Upper lobe of right lung (tissue), 1 donor: ENCODE data around the gene TRABD2A. TPM values are rescaled to one million over a fixed set of nuclear protein-coding genes. Genes with fewer than 3 reads are reported as not detected.

ENCODE experiments used
- ATAC-seq: fragments of 200-7000 bp; cut with Tn5 transposase; one replicate; pipeline ENCODE4 v1.9.1; 2020; ENCODE audit warnings: mild to moderate bottlenecking, moderate library complexity
- DNase-seq: peaks from one replicate; pipeline ENCODE4 v3.0.0-alpha.2; 2020
- H3K27ac ChIP-seq: fragments of 200-600 bp; one replicate; pipeline ENCODE4 v1.8.0; 2022
- H3K27me3 ChIP-seq: fragments of 200-600 bp; one replicate; pipeline ENCODE4 v1.8.0; 2022; ENCODE audit warnings: mild to moderate bottlenecking
- H3K36me3 ChIP-seq: fragments of 200-600 bp; one replicate; pipeline ENCODE4 v1.8.0; 2022
- H3K4me1 ChIP-seq: fragments of 200-600 bp; one replicate; pipeline ENCODE4 v1.8.0; 2022
- H3K4me3 ChIP-seq: fragments of 200-600 bp; one replicate; pipeline ENCODE4 v1.8.0; 2022; ENCODE audit warnings: mild to moderate bottlenecking
- H3K9me3 ChIP-seq: fragments of 200-600 bp; one replicate; pipeline ENCODE4 v1.8.0; 2022
- CTCF ChIP-seq: fragments of 200-600 bp; IDR thresholded peaks from one replicate; pipeline ENCODE4 v1.8.0; 2022; ENCODE audit warnings: antibody characterized with exemption
- intact Hi-C: fragments of 100-400 bp; cut with DNase I; formaldehyde crosslinking; loops from one replicate; pipeline ENCODE4 v1.11.0; 2022
- total RNA-seq: library from RNA; stranded (reverse); fragmentation: NEBNext Ultra II Directional; extraction: Animal tissue kit (Norgen Biotek cat#: 25700); gene quantifications from one replicate; pipeline ENCODE4 v1.2.1, GENCODE V29; 2021
- donor health status: DM: no; HTN: yes; CAD: no; lungs with severe emphysema.

TRABD2A gene
- total RNA-seq, 1 donor from 2014 or later = 6.5 TPM

GRCh38 chr2:84900971-84901370 lies 20.1 kb upstream of the TRABD2A start:
- no peaks in the 10 kb centered on the region for H3K27me3 ChIP-seq
- H3K4me1 ChIP-seq = peaks cover 23% of the 10 kb centered on the region
- no peak overlapping the region for H3K27ac ChIP-seq
- intact Hi-C loops = no loop called here
- TF ChIP-seq CTCF = no peak
- DNase-seq (no peak), ATAC-seq (no peak)
- H3K4me3 ChIP-seq = no peak overlapping the region
- H3K9me3 ChIP-seq = no peaks in the 10 kb centered on the region
- no peaks in the 10 kb centered on the region for H3K36me3 ChIP-seq

- no peak for TF ChIP-seq CTCF
- no peaks in the 10 kb centered on the region for H3K9me3 ChIP-seq
- peak overlapping the region; percentile 63 for H3K27ac ChIP-seq
- intact Hi-C loops = no loop called here
- DNase-seq = no peak
- no peaks in the 10 kb centered on the region for H3K27me3 ChIP-seq
- no peak overlapping the region for H3K4me3 ChIP-seq
- ATAC-seq = no peak
- H3K4me1 ChIP-seq = peaks cover 30% of the 10 kb centered on the region
- no peaks in the 10 kb centered on the region for H3K36me3 ChIP-seq
These were observed 18.7 kb upstream of the TRABD2A start for GRCh38 chr2:84899304-84900204.

- Histone ChIP-seq H3K27ac (peak overlapping the region; percentile 63), H3K4me1 (peaks cover 33% of the 10 kb centered on the region), H3K4me3 (no peak overlapping the region), H3K27me3 (no peaks in the 10 kb centered on the region), H3K36me3 (no peaks in the 10 kb centered on the region), H3K9me3 (no peaks in the 10 kb centered on the region)
- intact Hi-C loops = no loop called here
- TF ChIP-seq CTCF = no peak
- no peak for DNase-seq
- no peak for ATAC-seq
These were observed 16.9 kb upstream of the TRABD2A start for GRCh38 chr2:84897773-84898172.

GRCh38 chr2:84896567-84896966 lies 15.7 kb upstream of the TRABD2A start:
- no peak for TF ChIP-seq CTCF
- no peak overlapping the region for H3K27ac ChIP-seq
- intact Hi-C loops = no loop called here
- H3K36me3 ChIP-seq = no peaks in the 10 kb centered on the region
- peaks cover 33% of the 10 kb centered on the region for H3K4me1 ChIP-seq
- H3K4me3 ChIP-seq = no peak overlapping the region
- DNase-seq (no peak), ATAC-seq (no peak)
- H3K9me3 ChIP-seq = no peaks in the 10 kb centered on the region
- H3K27me3 ChIP-seq = no peaks in the 10 kb centered on the region

GRCh38 chr2:84894758-84895520 lies 14.1 kb upstream of the TRABD2A start:
- no peaks in the 10 kb centered on the region for H3K36me3 ChIP-seq
- H3K27me3 ChIP-seq = no peaks in the 10 kb centered on the region
- H3K4me1 ChIP-seq = peaks cover 33% of the 10 kb centered on the region
- ATAC-seq (no peak), DNase-seq (no peak)
- no peak overlapping the region for H3K4me3 ChIP-seq
- intact Hi-C loops = no loop called here
- H3K27ac ChIP-seq = peak overlapping the region; percentile 18
- TF ChIP-seq CTCF = no peak
- H3K9me3 ChIP-seq = no peaks in the 10 kb centered on the region
